NCI-H526 (cell line): ENCODE results near the gene EME1.
"Not testable (repeated sequence)": the region's sequence is repeated elsewhere in the genome, so short reads cannot be mapped to it uniquely, and the experiment has no call there.

Experiments used
- DNase-seq, 2 experiments: peaks; one replicate each; lab custom pipeline; 2025; lab: John Stamatoyannopoulos, UW

Gene EME1

GRCh38 chr17:50426472-50426782 is 53.4 kb downstream of the EME1 start:
- peak in 1 of 2 experiments; percentile 53 for DNase-seq

- DNase-seq: peak in 1 of 2 experiments; percentile 44
These were observed 54.1 kb downstream of the EME1 start for GRCh38 chr17:50426814-50427787.

- not testable (repeated sequence) for DNase-seq
These were observed 55.1 kb downstream of the EME1 start for GRCh38 chr17:50428126-50428525.

GRCh38 chr17:50428831-50429424 is 55.9 kb downstream of the EME1 start:
- no peak for DNase-seq

- DNase-seq: no peak
These were observed 56.8 kb downstream of the EME1 start for GRCh38 chr17:50429793-50430192.
